ENCODE results near the gene DNER.

DNER gene

DNA sequence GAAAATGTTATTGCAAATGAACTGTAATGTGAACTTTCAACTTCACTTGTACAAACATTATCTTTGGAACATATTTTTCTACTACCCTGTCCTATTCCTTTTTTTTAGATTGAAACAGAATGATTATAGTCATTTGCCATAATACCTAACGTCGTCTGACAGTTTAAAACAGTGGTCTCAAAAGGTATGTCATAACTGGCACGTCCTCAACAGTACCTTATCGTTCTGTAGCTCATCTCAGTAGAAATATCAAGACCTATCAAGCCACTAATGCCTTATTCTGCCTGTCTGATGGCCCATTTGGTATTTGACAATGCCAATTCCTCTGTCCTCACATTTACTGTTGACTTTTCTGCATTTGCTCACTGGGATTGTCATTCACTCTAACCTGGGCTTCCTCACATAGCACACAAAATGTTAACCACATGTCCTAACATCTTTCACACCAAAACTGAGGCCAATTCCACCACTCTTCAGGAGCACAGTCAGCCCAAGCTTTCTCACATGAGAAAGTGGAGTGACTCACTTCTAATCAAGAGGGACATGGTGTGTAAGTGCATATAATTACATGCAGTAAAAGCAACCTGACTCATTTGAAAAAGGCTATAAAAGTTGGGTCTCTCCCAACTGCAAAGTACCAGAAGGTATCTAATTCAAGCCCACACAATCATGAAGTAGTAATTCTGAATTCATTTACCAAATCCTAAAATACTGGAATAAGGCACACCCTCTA lies 34.8 kb downstream of the DNER start:
- Histone ChIP-seq H3K36me3 (no peaks in the 10 kb centered on the region), H3K27me3 (no peaks in the 10 kb centered on the region; the same call in 1 of the 2 replicates), H3K4me3 (ENCODE audit: low read depth, low read length) (no peak overlapping the region), H3K9me3 (no peaks in the 10 kb centered on the region), H3K4me1 (no peaks in the 10 kb centered on the region)
- DNase-seq, result no peak
- TF ChIP-seq, protein P1, sequence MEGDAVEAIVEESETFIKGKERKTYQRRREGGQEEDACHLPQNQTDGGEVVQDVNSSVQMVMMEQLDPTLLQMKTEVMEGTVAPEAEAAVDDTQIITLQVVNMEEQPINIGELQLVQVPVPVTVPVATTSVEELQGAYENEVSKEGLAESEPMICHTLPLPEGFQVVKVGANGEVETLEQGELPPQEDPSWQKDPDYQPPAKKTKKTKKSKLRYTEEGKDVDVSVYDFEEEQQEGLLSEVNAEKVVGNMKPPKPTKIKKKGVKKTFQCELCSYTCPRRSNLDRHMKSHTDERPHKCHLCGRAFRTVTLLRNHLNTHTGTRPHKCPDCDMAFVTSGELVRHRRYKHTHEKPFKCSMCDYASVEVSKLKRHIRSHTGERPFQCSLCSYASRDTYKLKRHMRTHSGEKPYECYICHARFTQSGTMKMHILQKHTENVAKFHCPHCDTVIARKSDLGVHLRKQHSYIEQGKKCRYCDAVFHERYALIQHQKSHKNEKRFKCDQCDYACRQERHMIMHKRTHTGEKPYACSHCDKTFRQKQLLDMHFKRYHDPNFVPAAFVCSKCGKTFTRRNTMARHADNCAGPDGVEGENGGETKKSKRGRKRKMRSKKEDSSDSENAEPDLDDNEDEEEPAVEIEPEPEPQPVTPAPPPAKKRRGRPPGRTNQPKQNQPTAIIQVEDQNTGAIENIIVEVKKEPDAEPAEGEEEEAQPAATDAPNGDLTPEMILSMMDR (IDR thresholded peaks at IDR 0.05; ENCODE audit: low read depth, low read length), result no peak

DNA sequence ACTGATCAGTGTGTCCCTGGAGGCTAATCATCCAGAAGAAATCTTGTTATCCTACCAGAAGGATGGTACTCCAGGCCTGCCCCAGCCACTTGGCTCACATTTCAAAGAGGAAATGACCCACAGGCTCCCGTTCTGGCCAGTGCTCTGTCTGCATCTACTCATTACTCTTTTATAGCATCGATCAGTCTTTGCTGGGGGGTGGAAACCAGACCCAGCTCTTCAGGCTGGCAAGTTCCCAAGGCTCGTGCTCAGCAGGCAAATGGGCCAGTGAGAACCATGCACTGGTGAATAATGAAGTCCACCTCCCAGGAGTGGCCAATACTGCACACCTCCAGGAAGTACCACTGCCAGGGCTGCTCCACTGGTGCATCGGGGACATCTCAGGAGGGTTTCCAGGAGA lies 38.8 kb downstream of the DNER start:
- Histone ChIP-seq H3K4me1 (no peaks in the 10 kb centered on the region), H3K4me3 (ENCODE audit: low read depth, low read length) (no peak overlapping the region), H3K9me3 (no peaks in the 10 kb centered on the region), H3K36me3 (no peaks in the 10 kb centered on the region), H3K27me3 (no peaks in the 10 kb centered on the region; the same call in 1 of the 2 replicates)
- TF ChIP-seq, protein P1 (IDR thresholded peaks at IDR 0.05; ENCODE audit: low read depth, low read length), result no peak
- peak; percentile 41 for DNase-seq

DNA sequence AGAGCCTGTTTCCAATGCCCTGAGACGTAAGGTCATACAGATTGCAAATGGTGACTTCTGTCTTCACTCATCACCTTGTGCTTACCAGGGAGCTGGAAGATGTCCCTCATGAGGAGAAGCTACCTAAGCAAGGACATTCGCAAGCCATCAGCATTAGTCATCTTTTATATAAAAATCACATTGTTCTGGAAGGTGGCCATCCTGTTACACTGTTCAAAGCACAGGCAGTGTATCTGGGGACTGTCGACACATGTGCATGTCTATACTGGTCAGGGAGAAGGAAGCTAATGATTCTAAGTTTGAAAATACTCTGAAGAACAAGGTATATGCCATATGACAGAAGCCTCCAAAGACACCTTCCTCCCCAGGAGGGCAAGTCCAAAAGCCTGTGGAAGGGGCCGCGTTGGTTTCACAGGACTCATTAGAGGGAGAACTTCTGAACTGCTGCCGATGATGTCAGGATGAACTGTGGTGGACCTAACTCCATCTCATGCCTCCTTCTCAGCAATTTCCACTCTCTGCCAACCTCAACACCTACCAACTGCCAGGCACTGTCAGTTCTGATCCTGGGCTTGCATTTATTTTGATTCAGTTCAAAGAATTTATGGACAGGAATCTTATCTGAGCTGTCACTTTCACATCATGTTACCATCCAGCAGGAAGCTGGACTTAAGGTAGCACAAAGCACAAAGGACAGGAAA lies 39.4 kb downstream of the DNER start:
- TF ChIP-seq, protein P1 (IDR thresholded peaks at IDR 0.05; ENCODE audit: low read depth, low read length), result no peak
- no peaks in the 10 kb centered on the region for H3K4me1 ChIP-seq
- no peaks in the 10 kb centered on the region for H3K9me3 ChIP-seq
- no peak overlapping the region for H3K4me3 ChIP-seq (ENCODE audit: low read depth, low read length)
- H3K27me3 ChIP-seq, result no peaks in the 10 kb centered on the region; the same call in 1 of the 2 replicates
- no peak for DNase-seq
- no peaks in the 10 kb centered on the region for H3K36me3 ChIP-seq

DNA sequence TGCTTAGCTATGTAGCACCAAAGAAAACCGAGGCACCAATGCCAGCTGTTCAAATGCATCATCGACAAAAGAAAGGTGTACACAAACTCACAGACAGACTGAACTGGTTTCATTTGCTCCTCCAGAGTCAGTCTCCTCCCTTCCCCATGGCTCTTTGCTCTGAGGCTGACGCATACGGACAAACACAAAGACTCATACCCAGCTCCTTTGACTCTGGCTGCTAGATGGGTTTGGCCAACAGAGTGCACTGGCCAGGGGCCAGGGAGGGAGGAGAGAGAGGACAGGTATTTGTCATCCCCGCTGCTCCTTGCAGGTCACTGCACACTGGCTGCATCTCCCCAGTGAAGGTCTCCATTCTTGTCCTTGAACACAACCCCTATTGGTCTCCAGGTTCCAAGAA lies 40.7 kb downstream of the DNER start:
- H3K9me3 ChIP-seq, result no peaks in the 10 kb centered on the region
- H3K4me3 ChIP-seq (ENCODE audit: low read depth, low read length), result no peak overlapping the region
- no peaks in the 10 kb centered on the region for H3K4me1 ChIP-seq
- DNase-seq, result no peak
- TF ChIP-seq, protein P1 (IDR thresholded peaks at IDR 0.05; ENCODE audit: low read depth, low read length), result no peak
- H3K27me3 ChIP-seq, result no peaks in the 10 kb centered on the region; the same call in 1 of the 2 replicates
- H3K36me3 ChIP-seq, result no peaks in the 10 kb centered on the region

DNA sequence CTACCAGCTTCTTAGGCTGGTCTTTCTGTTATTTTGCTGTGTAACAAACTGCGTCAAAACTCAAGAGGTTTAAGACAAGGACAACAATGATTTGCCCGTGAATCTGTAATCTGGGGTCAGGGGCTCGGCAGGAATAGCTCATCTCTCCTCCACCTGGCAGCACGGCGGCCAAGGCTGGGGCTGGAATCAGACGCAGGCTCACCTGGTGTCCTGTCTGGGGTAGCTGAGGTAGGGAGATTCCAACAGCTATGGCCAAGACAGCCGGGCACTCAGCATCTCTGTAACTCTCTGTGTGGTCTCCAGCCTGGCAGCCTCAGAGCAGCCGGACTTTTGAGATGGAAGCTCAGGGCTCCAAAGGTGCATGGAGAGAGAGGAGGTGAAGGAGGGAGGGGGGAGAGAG lies 42.3 kb downstream of the DNER start:
- Histone ChIP-seq H3K4me1 (no peaks in the 10 kb centered on the region), H3K4me3 (ENCODE audit: low read depth, low read length) (no peak overlapping the region), H3K27me3 (no peaks in the 10 kb centered on the region; the same call in 1 of the 2 replicates), H3K36me3 (no peaks in the 10 kb centered on the region), H3K9me3 (no peaks in the 10 kb centered on the region)
- TF ChIP-seq, protein P1 (IDR thresholded peaks at IDR 0.05; ENCODE audit: low read depth, low read length), result no peak
- DNase-seq, result no peak

DNA sequence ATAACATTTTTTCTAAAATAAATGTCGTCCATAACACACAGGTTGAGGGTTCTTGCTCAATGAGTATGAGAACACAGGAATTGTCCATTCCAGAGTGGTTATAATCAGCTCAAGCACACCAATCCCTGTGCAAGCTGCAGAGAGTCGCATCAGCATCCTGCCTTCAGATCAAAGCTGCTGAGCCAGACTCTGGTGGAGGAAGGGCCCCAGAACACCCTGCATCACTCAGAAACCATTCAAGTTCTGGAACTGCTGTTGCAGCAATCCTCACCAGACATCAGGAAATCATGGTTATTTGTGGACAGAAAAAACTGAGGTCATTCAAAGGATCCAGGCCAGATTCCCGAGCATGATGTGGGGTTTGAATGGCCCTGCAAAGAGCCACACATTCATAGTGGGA lies 44.5 kb downstream of the DNER start:
- TF ChIP-seq, protein P1 (IDR thresholded peaks at IDR 0.05; ENCODE audit: low read depth, low read length), result no peak
- Histone ChIP-seq H3K27me3 (no peaks in the 10 kb centered on the region; the same call in 1 of the 2 replicates), H3K4me3 (ENCODE audit: low read depth, low read length) (no peak overlapping the region), H3K4me1 (no peaks in the 10 kb centered on the region), H3K36me3 (no peaks in the 10 kb centered on the region), H3K9me3 (no peaks in the 10 kb centered on the region)
- DNase-seq, result no peak
